Fibroblast of skin of left biceps (primary cell): Measurements from ENCODE around the gene CTSH.
A peak's percentile ranks its signal among the peaks of the same experiment; 100 is the strongest.
"Not testable (repeated sequence)": the region's sequence is repeated elsewhere in the genome, so short reads cannot be mapped to it uniquely, and the experiment has no call there.

ENCODE experiments used
- DNase-seq, 2 experiments: peaks; one replicate each; pipeline ENCODE4 v3.0.0-alpha.2; 2013; ENCODE audit warnings: low read depth in 2 of 2

CTSH gene

DNA sequence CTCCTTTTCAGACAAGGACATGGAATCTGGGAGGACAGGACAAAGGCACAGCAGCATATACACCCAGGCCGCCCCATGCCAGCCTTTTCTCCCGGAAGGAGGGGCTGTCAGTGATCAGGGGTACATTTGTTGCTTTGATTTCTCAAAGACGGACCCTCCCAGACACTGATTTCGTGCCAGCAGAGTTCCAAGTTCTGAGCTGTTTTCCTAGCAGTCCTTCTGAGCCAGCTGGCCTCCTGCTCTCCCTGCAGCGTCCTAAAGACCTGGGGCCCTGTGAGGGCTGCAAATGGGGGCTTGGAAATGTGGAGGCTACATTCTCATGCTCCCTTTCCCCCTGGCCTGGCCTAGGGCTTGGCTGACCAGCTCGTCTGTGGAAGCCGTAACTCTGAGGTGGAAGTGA is 22.3 kb downstream of the CTSH start:
- DNase-seq, result no peak

DNA sequence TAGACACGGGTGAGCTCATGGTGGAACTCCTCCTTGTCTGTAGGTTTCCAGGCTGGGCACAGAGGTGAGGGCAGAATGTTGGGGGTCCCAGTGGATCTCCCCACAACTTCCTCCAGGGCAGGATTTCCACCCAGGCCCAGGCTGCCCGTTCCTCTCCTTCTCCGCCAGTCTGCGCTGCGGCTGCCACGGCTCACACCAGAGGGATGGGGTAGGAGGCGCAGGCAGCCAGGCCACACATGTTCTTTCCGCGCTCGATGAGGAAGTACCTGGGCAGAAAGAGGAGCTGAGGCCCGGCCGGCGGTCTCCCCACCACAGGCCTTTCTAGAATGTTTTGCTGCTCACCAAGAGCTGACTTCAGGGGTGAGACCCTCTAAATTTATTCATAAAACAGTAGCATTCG is 22.9 kb downstream of the CTSH start:
- no peak for DNase-seq

GRCh38 chr15:78921517-78921916 is 23.3 kb downstream of the CTSH start:
- no peak for DNase-seq

DNA sequence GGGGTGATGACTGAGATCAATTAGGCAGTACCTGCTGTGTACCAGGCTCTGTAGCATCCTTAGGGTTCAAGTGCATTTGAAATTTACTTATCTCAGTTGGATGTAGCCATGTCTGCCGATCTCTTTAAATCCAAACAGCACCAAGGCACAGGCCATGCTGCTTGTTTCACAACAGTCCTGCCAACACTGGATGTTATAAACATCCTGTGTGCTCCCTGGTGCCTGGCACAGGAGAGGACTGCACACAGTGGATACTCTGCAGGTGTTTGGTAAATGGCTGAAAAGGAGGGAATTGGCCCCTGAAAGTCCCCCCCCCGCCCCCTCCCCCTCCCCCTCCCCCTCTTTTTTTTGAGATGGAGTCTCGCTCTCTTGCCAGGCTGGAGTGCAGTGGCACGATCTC is 27.0 kb downstream of the CTSH start:
- DNase-seq, result no peak

DNA sequence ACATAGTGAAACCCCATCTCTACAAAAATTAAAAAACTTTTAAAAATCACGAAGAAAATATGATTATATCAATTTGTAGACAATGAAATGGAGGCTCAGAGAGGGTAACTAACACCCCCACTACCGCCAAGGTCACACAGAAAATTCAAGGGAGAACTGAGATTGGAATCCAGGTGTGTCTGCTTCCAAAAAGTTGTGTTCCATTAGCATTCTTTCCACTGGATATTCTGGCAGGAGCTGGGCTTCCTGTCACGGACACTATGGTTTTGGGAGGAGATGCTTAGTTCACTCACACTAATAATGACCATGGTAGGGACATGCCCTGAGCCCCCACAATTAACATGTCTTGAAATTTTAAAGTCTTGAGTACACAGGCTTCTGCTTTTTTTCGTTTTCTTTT is 28.8 kb downstream of the CTSH start:
- no peak for DNase-seq

- DNase-seq, result no peak
These were observed 29.3 kb downstream of the CTSH start for GRCh38 chr15:78915341-78916087.

DNA sequence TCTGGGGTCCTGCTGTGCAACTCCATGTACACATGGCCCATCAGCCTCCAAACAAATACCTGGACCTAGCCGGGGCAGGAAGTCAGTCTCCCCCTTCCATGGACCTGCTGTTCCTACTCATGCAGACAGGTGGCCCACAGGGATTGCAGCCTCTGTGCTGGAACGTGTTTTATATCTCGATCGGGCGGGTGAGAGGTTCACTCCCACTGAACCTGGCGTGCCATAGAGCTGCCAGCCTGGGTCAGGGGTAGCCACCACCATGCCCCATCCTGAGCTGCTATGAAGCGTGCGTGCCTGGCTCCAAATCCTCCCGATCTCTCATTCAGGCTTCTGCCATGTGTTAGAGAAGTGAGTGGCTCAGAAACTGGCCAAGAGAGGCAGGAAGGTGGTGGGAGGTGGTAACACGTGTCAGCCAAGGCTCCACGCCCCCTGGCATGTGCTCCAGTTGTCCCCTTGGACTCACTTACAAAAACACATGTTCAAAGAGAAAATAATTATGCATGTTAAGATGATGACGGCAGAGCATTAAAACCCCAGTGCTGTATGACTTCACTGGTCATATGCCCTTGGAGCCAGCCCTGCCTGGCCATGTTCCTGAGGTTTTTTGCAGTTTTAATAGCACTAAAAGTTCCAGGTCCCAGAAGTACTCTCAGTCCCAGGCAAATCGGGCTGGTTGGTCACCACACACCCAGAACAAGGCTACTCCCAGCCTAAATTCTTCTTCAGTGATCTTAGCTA is 30.6 kb downstream of the CTSH start:
- DNase-seq, result no peak

GRCh38 chr15:78913012-78913411 is 31.8 kb downstream of the CTSH start:
- no peak for DNase-seq

DNA sequence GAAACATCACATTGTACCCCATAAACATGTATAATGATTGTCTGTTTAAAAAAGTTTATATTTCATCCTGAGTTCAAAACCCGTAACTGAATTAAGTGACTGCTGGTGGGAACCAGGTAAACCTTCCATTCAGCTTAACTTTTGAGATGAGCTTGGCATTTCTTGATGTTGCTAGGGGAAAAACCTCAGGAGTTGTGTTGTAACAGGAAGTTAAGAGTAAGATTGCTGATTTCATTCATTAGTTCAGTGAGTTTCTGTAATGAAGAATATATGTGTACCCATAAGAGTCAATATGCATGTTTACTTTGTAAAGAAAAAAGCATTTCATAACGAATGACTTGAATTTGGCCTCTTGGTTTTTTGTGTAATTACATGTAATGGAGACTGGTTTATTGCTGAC is 32.5 kb downstream of the CTSH start:
- no peak for DNase-seq

DNA sequence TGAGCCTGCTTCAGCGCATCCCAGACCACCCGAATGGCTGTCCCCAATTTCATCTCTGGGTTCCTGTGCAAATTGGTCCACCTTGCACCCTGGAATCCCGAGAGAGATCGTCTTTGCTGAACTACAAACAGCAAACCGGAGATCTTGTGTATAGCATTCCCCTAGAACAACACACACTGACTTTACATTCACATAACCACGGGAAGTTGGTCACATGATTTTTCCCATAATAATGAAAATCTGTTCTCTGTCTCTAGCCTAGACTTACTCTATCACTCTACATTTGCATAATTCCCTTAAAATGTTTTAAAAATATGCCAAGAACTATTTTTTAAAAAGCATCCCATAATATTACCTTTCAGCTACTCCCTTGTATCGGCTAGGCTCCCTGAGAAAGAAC is 34.6 kb downstream of the CTSH start:
- DNase-seq, result no peak

GRCh38 chr15:78909791-78910228 is 35.0 kb downstream of the CTSH start:
- no peak for DNase-seq

GRCh38 chr15:78909160-78909695 is 35.6 kb downstream of the CTSH start:
- no peak for DNase-seq

DNA sequence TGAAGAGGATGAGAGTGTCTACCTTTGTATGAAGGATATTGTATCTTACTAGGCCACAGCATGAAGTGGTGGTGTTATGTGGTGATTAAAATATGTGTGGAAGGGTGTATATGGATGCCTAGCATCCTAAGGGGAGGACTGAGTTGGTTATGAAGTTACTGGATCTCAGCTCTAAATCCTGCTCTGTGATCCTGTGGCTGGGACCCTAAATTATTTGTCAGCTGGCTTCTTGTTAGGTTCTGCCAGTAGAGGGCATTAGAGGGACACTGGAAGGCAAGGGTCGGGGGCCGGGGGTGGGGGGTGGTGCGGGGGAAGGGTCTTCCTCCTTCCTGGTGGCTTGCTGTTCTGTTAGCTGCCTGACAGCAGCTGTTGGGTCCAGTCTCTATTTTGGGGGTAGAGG is 37.3 kb downstream of the CTSH start:
- no peak for DNase-seq

- peak; percentile 60 to 64 for DNase-seq
These were observed 38.6 kb downstream of the CTSH start for GRCh38 chr15:78906316-78906620.

GRCh38 chr15:78904599-78905358 is 40.1 kb downstream of the CTSH start:
- no peak for DNase-seq

- DNase-seq, result not testable (repeated sequence)
These were observed 42.4 kb downstream of the CTSH start for GRCh38 chr15:78902281-78903032.

- DNase-seq, result not testable (repeated sequence)
These were observed 43.9 kb downstream of the CTSH start for GRCh38 chr15:78900819-78901533.

- DNase-seq, result no peak
These were observed 46.3 kb downstream of the CTSH start for GRCh38 chr15:78898540-78898939.

DNA sequence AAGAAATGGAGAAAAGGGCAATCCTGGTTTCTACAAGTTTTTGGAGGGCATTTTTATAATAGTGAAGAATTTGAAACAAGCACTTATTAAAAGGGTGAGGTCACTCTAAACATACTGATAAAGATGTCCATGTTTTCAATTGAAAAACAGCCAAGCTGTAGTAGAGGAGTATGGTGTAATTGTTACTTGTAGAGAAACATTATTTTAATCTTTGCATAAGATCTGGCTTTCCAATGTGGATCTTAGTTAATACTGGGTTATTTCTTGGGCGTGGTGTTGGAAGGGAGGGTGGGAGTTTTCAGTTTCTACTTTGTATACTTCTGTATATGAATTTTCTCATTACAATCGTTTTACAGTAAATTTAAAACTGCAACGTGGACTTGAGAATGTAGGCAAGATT is 49.4 kb downstream of the CTSH start:
- DNase-seq, result no peak

DNA sequence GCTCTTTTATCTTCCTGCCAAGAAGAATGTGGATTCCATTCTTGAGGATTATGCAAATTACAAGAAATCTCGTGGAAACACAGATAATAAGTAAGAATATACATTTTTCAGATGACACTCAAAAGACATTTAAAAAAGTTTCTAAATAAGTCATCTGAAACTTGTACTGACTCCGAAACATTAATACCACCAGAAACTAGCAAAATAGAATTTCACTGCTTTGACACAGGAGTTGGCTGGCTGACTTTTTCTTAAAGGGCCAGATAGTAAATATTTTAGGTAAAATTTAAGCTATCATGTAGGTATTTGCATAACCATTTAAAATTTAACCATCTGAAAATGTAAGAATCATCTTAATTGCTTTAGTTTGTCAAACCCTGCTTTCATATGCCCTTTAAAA is 51.3 kb downstream of the CTSH start:
- no peak for DNase-seq

DNA sequence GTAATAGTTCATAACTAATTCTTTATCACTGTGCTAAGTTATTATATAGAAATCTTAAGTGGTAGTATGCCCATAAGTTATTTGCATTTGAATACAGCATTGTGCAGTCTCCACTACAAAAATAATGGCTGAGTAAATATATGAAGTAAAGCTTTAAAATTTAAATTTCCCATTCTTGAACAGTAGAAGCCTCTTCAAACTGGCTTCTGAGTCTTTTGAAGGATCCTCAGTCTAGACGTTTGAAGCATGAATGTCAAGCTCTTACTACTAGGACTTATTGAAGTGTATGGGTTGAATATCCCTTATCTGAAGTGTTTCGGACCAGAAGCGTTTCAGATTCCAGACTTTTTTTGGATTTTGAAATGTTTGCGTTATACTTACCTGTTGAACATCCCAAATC is 55.8 kb downstream of the CTSH start:
- no peak for DNase-seq
